ENCODE results near the gene MYH9.

Gene MYH9

GRCh38 chr22:36385491-36386350 is 2.0 kb downstream of the MYH9 start:
- no peak for DNase-seq

GRCh38 chr22:36384766-36385481 is 2.8 kb downstream of the MYH9 start:
- DNase-seq: peak; percentile 64

- DNase-seq: no peak
These were observed 4.6 kb downstream of the MYH9 start for GRCh38 chr22:36383110-36383581.

DNA sequence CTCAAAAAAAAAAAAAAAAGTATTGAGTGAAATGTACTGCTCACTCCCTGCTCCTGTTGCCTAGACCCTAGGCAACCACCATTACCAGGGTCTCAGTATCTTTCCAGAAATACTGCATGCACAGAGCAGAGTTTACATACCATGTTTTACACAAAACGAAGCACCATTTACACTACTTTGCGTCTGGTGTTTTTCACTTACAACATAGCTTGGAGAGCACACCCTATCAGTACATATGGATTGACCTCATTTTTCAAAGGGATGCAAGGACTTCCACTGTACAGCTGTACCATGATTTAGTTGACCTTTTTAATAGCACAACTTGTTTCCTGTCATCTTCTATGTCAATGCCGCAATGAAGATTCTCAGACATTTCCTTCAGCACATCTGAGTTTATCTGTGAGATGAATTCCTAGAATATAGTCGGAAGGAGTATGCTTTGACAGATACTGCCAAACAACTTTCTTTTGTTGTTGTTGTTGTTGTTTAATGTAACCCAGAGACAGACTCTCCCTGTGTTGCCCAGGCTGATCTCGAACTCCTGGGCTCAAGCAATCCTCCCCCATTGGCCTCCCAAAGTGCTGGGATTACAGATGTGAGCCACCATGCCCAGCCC is 6.1 kb downstream of the MYH9 start:
- DNase-seq: no peak

DNA sequence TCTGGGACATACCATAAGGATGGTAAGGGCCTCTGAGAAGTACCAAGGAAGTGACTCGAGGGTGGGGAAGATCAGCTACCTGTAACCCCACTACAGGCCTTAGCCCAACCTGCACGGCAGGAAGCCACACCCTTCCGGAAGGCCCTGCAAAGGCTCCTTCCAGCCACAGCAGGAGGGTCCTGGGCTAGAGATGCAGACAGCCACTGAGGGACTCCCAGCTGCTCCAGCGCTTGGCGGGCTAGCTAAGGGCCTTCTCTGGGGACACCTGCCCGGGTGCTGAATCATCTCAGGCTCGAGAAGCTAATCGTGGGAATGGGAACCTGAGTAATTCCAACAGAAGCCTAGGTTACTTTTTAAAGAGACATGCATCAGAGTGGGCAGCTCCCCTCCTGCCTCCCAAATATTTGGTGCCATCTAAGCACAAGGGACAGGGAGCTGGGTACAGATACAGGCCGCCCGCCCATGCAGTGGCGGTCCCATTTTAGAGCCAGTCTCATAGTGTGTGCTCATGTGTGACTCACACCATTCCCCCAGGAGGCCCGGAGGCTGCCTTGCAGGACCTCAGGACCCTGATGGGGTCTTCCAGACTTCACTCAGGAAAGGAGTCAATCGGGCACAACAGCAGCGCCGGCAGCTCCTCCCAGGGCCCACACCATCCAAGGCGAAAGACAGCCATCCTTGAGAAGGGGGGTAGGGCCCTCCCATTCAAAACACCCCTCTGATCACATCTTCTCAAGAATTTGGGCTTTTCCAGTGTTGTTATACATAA is 8.0 kb downstream of the MYH9 start:
- no peak for DNase-seq

DNA sequence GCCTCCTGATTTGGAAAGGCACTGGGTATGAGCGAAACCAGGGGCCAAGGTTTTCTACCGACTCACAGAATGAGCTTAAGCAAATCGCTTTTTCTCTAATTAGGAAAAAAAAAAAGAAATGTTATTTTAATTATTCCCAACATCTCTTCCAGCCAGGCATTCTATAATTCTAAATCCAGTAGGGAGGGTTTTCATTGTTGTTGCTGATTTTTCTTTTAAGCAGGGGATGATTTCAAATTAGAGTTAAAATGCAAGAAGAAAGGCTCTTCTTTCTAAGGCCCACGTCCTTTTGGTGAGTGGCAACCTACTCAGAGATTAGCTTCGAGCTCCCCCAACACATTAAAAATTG is 8.9 kb downstream of the MYH9 start:
- DNase-seq: no peak

DNA sequence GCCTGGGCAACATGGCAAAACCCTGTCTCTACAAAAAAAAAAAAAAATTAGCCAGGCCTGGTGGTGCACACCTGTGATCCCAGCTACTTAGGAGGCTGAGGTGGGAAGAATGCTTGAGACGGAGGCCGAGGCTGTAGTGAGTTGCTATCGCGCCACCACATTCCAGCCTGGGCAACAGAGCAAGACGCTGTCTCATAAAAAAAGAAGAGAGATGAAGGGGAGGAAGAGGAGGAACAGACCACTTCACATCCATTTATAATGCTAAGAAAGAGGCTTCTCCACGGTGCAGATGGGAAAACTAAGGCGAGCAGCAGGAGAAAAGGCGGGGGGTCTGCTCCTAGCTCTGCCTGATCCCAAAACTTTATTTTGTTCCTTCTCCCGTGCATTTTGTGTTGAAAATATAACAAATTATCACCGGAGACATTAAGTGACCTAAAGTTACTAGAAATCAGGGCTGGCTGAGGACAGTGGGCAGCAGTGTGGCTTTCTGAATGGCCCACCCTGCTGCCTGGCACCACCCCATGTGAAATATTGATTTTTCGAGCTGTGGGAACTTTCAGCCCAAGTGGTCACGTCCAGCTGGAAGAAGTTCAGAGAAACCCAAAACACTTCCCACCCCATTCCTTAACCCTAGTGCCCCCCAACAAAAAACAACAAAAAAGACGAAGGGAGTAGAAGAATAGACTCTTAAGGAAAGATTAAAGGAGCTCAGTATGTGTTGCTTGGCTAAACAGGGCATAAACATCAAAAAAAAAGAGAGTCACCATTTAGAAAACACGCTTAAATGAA is 9.5 kb downstream of the MYH9 start:
- no peak for DNase-seq

DNA sequence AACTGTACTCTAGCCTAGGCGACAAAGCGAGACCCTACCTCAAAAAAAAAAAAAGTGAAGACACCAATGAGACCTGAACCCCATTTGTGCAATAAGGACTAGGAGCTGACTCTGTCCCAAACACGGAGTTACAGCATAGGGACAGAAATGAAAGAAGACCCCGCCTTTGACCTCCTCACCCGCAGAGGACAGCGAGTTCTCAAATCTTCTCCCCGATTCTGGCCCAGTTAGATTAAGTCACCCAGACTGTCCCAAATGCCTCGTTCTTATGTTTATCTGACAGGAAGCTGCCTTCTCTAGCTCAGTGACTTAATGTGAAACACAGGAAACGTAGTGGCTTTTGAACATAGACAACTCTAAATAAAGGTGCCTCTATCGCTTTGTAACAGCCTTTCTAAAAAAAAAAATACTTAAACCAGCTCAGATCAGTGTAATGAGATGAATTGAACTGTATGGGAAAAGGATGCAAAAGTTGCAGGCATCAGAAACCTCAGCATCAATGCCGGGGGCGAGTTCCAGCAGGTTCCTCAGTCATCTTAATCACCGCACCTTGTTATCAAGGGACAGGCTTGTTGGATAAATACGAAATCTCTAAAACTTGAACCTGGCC is 10.6 kb downstream of the MYH9 start:
- no peak for DNase-seq

DNA sequence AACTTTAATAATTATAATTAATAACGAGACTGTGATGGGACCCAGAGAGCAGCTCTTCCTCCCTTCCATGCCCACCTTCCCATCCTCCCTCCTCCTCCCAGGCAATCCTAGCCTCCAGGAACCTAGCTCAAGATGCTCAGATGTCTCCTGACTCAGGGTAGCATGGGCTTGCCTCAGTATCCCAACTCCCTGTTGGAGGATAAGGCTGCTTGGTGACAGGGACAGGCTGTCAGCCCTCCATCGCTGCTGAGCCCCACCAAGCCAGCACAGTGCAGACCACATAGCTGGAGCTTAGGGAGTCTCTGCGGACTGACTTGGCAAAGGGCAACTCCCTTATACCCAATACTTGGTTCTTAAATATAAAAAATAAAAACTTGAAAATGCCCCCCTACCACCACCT is 11.5 kb downstream of the MYH9 start:
- no peak for DNase-seq

- peak; percentile 20 for DNase-seq
These were observed 12.4 kb downstream of the MYH9 start for GRCh38 chr22:36375071-36375980.

DNA sequence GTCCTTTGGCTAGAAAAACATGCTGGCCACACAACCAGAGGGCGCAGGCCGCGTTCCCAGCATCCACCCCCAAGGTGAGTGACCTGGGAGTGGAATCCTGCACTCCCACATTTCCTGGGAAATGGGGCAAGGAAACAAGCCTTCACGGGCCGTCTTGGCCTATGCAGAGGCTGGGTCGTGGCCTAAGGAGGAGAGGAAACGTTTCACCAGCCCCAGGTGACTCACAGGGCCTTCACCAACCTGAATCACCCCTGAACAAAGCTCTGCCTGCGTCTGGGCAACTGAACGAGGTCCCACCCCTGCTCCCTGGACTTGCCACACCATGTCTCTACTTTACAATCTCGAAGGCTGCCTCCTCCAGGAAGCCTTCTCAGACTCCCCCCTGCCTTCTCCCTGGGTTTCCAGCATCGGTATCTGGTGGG is 13.2 kb downstream of the MYH9 start:
- DNase-seq: no peak

GRCh38 chr22:36373258-36373579 is 14.5 kb downstream of the MYH9 start:
- DNase-seq: peak; percentile 73

DNA sequence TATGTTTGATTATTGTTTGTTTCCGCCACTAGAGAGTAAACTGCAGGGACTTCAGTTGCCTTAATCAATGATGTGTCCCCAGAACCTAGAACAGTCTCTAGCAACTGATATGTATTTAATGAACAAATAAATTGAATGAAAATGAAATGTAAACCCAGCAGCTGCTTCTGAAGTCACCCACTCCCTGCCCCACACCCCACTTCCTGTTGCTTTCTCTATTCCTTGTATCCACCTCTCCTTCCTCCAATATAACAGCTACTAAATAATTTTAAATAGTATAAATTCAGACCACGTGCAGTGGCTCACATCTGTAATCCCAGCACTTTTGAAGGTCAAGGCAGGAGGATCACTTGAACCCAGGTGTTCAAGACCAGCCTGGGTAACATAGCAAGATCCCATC is 15.8 kb downstream of the MYH9 start:
- no peak for DNase-seq

DNA sequence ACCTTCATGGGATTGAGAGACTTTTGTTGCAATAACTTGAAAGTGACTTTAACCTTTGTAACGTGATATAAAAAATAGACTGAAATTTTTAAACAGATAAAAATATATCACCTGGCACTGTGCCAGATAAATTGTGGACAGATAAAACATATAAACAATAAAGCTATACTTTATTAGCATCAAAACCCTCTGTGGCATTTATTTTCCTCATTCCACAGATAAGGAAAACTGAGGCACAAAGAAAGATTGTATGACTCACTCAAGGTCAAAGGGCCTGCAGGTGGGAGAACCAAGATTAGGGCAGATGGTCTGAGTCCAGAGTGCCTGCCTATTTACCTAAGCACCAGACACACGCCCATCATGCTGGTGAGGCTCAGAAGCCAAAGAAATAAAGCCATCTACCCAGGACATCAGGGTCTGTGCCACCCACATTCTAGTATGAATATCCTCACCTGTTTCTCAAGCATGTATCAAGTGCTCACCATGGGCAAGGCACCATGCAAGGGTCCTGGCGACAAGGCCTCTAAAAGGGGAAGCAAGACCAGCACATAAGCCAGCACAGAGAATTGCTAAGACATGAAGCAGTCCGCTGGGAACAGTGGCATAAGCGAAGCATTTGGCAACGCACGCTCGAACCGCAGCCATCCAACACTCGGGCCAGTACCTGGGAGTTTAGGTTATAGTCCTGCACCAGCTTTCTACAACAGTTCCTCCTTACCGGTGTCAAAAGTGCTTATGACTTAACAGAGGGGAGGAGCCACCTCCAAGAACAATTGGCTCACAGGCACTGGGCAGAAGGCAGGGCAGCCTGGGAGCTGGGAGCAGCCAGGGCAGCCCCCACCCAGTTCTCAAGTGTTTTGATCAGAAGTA is 17.6 kb downstream of the MYH9 start:
- peak; percentile 82 for DNase-seq

GRCh38 chr22:36369004-36369921 is 18.5 kb downstream of the MYH9 start:
- no peak for DNase-seq

DNA sequence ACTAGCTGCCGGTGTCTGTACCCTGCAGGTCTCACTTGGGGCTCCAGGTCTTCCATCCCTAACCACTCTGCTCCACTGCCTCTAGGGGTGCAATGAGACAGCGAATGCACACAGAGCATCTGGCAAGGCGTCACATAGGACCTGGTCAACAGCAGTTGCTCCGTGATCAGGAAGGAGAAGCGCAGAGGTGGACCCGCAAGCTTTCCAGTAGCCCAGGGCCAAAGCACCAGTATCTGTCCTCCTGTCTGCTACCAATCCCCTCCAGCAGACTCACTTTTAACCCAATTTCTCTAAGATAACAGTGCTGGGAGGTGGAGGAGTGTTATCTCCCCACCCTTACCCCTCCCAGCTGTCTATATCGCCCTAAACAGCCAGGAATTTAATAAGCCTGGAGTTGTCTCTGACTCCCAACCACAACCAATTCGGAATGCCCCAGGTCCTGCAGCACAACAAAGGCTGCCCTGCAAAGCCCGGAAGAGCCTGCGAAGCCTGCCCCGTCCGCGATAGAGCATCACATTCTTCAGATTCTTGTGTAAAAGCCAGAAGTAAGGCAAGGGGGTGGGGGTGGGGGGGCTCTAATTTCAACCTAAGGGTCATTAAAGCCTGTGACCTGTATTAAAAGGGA is 19.3 kb downstream of the MYH9 start:
- no peak for DNase-seq

DNA sequence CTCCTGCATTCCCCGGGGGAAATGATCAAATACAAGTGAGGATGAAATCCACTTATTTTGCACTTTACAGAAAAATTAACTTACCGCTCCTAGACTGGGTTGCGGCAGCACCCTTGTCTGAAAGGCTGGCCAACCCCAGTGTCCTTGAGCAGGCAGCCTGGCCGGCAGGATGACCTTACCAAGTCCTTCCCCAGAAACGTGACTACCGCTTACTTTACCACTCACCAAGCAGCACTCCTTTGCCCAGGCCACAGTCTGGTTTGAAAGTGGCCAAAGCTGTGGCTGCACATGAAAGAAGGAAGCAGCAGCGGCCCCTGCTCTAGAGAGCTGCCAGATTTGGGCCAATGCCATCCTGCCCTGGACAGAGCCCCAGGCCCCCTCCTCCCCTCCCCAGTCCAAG is 20.3 kb downstream of the MYH9 start:
- DNase-seq: peak; percentile 29

- DNase-seq: no peak
These were observed 20.7 kb downstream of the MYH9 start for GRCh38 chr22:36367066-36367465.
